ENCODE results near the gene SLC6A9.

DNA sequence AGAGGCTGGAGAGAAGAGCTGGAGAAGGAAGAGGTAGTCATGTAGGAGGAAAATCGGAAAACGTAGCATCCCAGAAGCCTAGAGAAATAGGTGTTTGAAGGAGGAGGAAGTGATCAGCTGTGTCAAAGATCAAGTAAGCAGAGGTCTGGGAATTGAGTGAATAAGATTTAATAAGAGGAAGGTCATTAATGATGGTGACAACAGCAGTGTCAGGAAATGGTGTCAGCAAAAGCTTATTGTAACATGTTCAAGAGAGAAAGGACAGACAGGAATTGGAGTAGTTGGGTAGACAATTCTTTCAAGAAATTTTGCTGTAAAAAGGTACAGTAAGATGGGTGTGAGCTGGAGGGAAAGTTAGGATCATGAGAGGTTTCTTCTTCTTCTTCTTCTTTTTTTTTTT, 41.6 kb upstream of the SLC6A9 start:
- TF ChIP-seq, protein P1, sequence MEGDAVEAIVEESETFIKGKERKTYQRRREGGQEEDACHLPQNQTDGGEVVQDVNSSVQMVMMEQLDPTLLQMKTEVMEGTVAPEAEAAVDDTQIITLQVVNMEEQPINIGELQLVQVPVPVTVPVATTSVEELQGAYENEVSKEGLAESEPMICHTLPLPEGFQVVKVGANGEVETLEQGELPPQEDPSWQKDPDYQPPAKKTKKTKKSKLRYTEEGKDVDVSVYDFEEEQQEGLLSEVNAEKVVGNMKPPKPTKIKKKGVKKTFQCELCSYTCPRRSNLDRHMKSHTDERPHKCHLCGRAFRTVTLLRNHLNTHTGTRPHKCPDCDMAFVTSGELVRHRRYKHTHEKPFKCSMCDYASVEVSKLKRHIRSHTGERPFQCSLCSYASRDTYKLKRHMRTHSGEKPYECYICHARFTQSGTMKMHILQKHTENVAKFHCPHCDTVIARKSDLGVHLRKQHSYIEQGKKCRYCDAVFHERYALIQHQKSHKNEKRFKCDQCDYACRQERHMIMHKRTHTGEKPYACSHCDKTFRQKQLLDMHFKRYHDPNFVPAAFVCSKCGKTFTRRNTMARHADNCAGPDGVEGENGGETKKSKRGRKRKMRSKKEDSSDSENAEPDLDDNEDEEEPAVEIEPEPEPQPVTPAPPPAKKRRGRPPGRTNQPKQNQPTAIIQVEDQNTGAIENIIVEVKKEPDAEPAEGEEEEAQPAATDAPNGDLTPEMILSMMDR (IDR thresholded peaks at IDR 0.05) = no peak
- no peak for TF ChIP-seq POLR2A (IDR thresholded peaks at IDR 0.05)

All from adrenal gland (tissue), 5 donors.